Astrocyte (in vitro differentiated cells and primary cell): ENCODE data around the gene HDGFL3.

Experiments used
- EZH2 ChIP-seq: IDR thresholded peaks from 2 replicates; pipeline ENCODE4 v1.6.1; 2012; ENCODE audit warnings: mild to moderate bottlenecking, low read length, inconsistent platforms; ENCODE audit not compliant: insufficient read depth
- TF ChIP-seq, protein P1 (sequence below): IDR thresholded peaks from 2 replicates; pipeline ENCODE4 v1.5.1; 2011; ENCODE audit warnings: low read depth, mild to moderate bottlenecking, inconsistent platforms, low read length, moderate library complexity; ENCODE audit not compliant: insufficient read depth

DNA sequence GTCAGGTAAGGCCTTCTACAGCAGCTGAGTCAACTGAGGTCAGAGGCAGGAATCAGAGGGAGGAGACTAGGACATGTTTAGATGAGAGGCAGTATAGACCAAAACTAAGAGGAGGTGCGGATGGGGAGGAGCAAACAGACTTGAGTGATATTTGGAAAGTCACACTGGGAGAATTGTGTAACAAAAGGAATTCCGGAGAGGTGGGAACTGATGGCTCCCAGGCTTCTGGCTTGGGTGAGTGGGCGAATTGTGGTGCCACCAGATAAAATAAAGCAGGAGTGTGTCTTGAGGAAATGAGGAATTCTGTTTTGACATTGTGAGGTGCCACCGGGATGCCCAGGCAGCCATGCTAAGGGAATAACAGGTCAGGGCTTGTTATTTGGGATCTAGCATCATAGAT lies 103.5 kb downstream of the HDGFL3 start:
- TF ChIP-seq, protein P1, sequence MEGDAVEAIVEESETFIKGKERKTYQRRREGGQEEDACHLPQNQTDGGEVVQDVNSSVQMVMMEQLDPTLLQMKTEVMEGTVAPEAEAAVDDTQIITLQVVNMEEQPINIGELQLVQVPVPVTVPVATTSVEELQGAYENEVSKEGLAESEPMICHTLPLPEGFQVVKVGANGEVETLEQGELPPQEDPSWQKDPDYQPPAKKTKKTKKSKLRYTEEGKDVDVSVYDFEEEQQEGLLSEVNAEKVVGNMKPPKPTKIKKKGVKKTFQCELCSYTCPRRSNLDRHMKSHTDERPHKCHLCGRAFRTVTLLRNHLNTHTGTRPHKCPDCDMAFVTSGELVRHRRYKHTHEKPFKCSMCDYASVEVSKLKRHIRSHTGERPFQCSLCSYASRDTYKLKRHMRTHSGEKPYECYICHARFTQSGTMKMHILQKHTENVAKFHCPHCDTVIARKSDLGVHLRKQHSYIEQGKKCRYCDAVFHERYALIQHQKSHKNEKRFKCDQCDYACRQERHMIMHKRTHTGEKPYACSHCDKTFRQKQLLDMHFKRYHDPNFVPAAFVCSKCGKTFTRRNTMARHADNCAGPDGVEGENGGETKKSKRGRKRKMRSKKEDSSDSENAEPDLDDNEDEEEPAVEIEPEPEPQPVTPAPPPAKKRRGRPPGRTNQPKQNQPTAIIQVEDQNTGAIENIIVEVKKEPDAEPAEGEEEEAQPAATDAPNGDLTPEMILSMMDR = no peak
- no peak for TF ChIP-seq EZH2
